Measurements from ENCODE around the gene LAIR2. TPM values are rescaled to one million over a fixed set of nuclear protein-coding genes. Genes with fewer than 3 reads are reported as not detected.
A peak's percentile ranks its signal among the peaks of the same experiment; 100 is the strongest.

LAIR2 gene
- total and polyA plus RNA-seq, 10 of the 15 experiments (the other 5 are each of a cell fraction or from before 2014, with no cell fraction given): not detected

DNA sequence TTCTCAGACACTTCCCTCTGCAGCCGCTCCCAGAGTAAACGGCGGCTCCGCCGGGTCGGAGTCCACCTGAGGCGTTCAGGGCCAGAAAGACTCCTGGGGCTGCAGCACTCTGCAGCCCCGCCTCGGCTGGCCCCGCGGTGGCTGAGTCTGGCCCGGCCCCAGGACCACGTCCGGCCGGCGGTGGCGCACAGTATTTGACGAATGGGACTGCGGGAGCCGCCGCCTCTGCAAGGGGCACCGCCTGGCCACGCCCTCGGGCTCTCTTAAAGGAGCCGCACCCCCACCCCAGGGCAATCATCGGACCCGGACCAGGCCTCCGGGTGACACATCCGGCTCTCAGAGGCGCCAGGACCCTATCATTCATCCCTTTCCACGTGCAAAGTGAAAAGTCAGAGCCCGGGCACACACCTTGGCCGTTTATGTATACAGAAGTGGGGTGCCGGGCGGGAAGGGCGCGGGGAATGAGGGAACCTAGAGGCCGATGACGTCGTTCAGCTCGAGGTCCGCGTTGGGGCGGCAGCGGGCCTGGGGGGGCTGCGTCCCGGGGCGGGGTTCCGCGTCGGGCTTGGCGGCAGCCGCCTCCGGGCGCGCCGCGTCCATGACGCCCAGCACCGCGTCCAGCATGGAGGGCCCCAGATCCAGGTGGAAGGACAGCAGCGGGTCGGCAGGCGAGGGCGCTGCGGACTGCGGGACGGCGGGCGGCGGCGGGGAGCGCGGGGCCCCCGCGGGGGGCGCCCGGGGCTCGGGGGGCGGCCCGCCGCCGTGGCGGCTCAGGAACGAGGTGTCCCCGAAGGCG, 37.8 kb upstream of the LAIR2 start (continued):
- TF ChIP-seq CHD2 (IDR thresholded peaks at IDR 0.05; ENCODE audit: borderline replicate concordance, low read depth, low read length) (no peak), MYC (IDR thresholded peaks at IDR 0.05; ENCODE audit: insufficient read depth, insufficient read length, insufficient replicate concordance, low read length, severe bottlenecking) (no peak), HCFC1 (IDR thresholded peaks at IDR 0.05; ENCODE audit: low read length) (peak; percentile 47; the same call in 1 of the 2 replicates), BRCA1 (IDR thresholded peaks at IDR 0.05; ENCODE audit: low read depth, low read length) (no peak), SREBF1 (IDR thresholded peaks at IDR 0.05; ENCODE audit: low read length) (no peak), BCL11A (IDR thresholded peaks at IDR 0.05; ENCODE audit: low read depth, low read length) (no peak), WRNIP1 (IDR thresholded peaks at IDR 0.05; ENCODE audit: borderline replicate concordance, low read depth, low read length) (no peak), LARP7 (IDR thresholded peaks at IDR 0.05) (peak; percentile 65; the same call in 1 of the 2 replicates), GABPA (IDR thresholded peaks at IDR 0.05; ENCODE audit: low read depth) (no peak), IKZF2 (IDR thresholded peaks at IDR 0.05) (no peak), STAT1 (conservative IDR thresholded peaks at IDR 0.05) (peak; percentile 83; the same call in 1 of the 2 replicates), ZNF24 (IDR thresholded peaks at IDR 0.05) (no peak), CREM (IDR thresholded peaks at IDR 0.05; ENCODE audit: low read depth) (peak; percentile 91), PAX5 (IDR thresholded peaks at IDR 0.05; ENCODE audit: borderline replicate concordance, low read depth, low read length) (no peak; the same call in 1 of the 2 replicates), GATAD2B (conservative IDR thresholded peaks at IDR 0.05; ENCODE audit: low read depth) (peak; percentile 81; the same call in 1 of the 2 replicates), NFYB (IDR thresholded peaks at IDR 0.05; ENCODE audit: insufficient read depth, low read depth, low read length) (no peak), HDAC2 (IDR thresholded peaks at IDR 0.05) (no peak), MXI1 (IDR thresholded peaks at IDR 0.05; ENCODE audit: low read depth, low read length) (no peak)
- TF ChIP-seq, protein P1, sequence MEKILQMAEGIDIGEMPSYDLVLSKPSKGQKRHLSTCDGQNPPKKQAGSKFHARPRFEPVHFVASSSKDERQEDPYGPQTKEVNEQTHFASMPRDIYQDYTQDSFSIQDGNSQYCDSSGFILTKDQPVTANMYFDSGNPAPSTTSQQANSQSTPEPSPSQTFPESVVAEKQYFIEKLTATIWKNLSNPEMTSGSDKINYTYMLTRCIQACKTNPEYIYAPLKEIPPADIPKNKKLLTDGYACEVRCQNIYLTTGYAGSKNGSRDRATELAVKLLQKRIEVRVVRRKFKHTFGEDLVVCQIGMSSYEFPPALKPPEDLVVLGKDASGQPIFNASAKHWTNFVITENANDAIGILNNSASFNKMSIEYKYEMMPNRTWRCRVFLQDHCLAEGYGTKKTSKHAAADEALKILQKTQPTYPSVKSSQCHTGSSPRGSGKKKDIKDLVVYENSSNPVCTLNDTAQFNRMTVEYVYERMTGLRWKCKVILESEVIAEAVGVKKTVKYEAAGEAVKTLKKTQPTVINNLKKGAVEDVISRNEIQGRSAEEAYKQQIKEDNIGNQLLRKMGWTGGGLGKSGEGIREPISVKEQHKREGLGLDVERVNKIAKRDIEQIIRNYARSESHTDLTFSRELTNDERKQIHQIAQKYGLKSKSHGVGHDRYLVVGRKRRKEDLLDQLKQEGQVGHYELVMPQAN (conservative IDR thresholded peaks at IDR 0.05): peak; percentile 55
- TF ChIP-seq, protein P2, sequence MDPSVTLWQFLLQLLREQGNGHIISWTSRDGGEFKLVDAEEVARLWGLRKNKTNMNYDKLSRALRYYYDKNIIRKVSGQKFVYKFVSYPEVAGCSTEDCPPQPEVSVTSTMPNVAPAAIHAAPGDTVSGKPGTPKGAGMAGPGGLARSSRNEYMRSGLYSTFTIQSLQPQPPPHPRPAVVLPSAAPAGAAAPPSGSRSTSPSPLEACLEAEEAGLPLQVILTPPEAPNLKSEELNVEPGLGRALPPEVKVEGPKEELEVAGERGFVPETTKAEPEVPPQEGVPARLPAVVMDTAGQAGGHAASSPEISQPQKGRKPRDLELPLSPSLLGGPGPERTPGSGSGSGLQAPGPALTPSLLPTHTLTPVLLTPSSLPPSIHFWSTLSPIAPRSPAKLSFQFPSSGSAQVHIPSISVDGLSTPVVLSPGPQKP (IDR thresholded peaks at IDR 0.05; ENCODE audit: low read depth, low read length): no peak
- TF ChIP-seq, protein P3, sequence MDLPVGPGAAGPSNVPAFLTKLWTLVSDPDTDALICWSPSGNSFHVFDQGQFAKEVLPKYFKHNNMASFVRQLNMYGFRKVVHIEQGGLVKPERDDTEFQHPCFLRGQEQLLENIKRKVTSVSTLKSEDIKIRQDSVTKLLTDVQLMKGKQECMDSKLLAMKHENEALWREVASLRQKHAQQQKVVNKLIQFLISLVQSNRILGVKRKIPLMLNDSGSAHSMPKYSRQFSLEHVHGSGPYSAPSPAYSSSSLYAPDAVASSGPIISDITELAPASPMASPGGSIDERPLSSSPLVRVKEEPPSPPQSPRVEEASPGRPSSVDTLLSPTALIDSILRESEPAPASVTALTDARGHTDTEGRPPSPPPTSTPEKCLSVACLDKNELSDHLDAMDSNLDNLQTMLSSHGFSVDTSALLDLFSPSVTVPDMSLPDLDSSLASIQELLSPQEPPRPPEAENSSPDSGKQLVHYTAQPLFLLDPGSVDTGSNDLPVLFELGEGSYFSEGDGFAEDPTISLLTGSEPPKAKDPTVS (IDR thresholded peaks at IDR 0.05; ENCODE audit: low read depth, low read length): no peak
- TF ChIP-seq, protein P4, sequence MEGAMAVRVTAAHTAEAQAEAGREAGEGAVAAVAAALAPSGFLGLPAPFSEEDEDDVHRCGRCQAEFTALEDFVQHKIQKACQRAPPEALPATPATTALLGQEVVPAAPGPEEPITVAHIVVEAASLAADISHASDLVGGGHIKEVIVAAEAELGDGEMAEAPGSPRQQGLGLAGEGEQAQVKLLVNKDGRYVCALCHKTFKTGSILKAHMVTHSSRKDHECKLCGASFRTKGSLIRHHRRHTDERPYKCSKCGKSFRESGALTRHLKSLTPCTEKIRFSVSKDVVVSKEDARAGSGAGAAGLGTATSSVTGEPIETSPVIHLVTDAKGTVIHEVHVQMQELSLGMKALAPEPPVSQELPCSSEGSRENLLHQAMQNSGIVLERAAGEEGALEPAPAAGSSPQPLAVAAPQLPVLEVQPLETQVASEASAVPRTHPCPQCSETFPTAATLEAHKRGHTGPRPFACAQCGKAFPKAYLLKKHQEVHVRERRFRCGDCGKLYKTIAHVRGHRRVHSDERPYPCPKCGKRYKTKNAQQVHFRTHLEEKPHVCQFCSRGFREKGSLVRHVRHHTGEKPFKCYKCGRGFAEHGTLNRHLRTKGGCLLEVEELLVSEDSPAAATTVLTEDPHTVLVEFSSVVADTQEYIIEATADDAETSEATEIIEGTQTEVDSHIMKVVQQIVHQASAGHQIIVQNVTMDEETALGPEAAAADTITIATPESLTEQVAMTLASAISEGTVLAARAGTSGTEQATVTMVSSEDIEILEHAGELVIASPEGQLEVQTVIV (IDR thresholded peaks at IDR 0.05; ENCODE audit: borderline replicate concordance, partially characterized antibody): no peak
- TF ChIP-seq, protein P5, sequence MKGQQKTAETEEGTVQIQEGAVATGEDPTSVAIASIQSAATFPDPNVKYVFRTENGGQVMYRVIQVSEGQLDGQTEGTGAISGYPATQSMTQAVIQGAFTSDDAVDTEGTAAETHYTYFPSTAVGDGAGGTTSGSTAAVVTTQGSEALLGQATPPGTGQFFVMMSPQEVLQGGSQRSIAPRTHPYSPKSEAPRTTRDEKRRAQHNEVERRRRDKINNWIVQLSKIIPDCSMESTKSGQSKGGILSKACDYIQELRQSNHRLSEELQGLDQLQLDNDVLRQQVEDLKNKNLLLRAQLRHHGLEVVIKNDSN (IDR thresholded peaks at IDR 0.05; ENCODE audit: borderline replicate concordance, extremely low read length, insufficient read depth, low read depth, low read length): no peak
